ENCODE measurements around the gene F2R. TPM values are rescaled to one million over a fixed set of nuclear protein-coding genes. Genes with fewer than 3 reads are reported as not detected.

F2R gene
- total RNA-seq, 1 experiment from 2014 or later, result 16.9 TPM

DNA sequence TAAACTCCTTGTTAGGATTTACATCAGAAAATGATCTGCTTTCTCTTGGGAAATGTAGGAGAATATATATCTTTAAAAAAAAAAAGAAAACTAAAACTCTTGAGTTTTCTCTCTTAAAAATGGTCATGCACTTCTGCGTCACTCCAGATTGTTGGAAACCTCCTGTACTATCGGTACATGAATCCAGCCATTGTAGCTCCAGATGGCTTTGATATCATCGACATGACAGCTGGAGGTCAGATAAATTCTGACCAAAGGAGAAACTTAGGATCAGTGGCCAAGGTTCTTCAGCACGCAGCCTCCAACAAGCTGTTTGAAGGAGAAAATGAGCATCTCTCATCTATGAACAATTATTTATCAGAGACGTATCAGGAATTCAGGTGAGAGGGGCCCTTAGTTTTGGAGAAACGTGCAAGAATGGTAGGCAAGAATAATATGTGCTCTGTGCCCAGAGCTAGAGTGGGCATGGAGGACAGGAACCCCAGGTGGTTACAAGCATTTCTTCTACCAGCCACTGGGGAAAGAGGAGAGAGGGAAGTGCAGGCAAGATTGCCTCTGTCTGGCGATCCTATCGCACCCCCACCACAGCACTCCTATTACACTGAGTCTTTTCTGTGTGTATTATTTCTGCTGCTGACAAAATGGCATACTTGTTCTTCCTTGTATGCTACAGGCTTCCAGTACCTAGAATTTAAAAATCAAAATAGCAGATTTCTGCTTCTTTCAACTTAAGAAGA lies 41.4 kb upstream of the F2R start:
- no peaks in the 10 kb centered on the region for H3K9me3 ChIP-seq (ENCODE audit: low read length)
- no peak overlapping the region for H2AFZ ChIP-seq (ENCODE audit: low read length)
- H4K20me1 ChIP-seq (ENCODE audit: low read length), result no peaks in the 10 kb centered on the region
- H3K36me3 ChIP-seq (ENCODE audit: low read depth, low read length), result no peaks in the 10 kb centered on the region
- 0 out of 2 replicates have a peak, but pooled peaks cover 5% of the 10 kb centered on the region for H3K4me1 ChIP-seq (ENCODE audit: insufficient read depth, low read length)
- no peak overlapping the region for H3K9ac ChIP-seq (ENCODE audit: low read length)
- CTCF ChIA-PET, result no interaction called here
- no peaks in the 10 kb centered on the region for H3K9me2 ChIP-seq (replicated peaks; ENCODE audit: low read length)
- no peaks in the 10 kb centered on the region for H3K27me3 ChIP-seq (ENCODE audit: low read length)
- POLR2A ChIA-PET (ENCODE audit: unreplicated experiment), result interaction anchor here (0.6 kb wide), 1 partner anchor 80 kb away, joined by 5 read pairs; no protein-coding TSS in a partner anchor
- TF ChIP-seq EZH2phosphoT487 (IDR thresholded peaks at IDR 0.05; ENCODE audit: borderline replicate concordance, low read length), result no peak
- TF ChIP-seq, protein P1, sequence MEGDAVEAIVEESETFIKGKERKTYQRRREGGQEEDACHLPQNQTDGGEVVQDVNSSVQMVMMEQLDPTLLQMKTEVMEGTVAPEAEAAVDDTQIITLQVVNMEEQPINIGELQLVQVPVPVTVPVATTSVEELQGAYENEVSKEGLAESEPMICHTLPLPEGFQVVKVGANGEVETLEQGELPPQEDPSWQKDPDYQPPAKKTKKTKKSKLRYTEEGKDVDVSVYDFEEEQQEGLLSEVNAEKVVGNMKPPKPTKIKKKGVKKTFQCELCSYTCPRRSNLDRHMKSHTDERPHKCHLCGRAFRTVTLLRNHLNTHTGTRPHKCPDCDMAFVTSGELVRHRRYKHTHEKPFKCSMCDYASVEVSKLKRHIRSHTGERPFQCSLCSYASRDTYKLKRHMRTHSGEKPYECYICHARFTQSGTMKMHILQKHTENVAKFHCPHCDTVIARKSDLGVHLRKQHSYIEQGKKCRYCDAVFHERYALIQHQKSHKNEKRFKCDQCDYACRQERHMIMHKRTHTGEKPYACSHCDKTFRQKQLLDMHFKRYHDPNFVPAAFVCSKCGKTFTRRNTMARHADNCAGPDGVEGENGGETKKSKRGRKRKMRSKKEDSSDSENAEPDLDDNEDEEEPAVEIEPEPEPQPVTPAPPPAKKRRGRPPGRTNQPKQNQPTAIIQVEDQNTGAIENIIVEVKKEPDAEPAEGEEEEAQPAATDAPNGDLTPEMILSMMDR (conservative IDR thresholded peaks at IDR 0.05; ENCODE audit: low read depth, low read length), result no peak
- H3K79me2 ChIP-seq (ENCODE audit: low read length), result no peaks in the 10 kb centered on the region
- H3K4me2 ChIP-seq (ENCODE audit: low read length), result no peak overlapping the region
- H3F3A ChIP-seq (ENCODE audit: low read length, unreplicated experiment), result no peaks in the 10 kb centered on the region
- DNase-seq (no peak), ATAC-seq (no peak)
- H3K4me3 ChIP-seq (ENCODE audit: low read length), result no peak overlapping the region
- no peak overlapping the region for H3K27ac ChIP-seq (ENCODE audit: low read length)
- intact Hi-C loops (cut with micrococcal nuclease), result no loop called here
- no TSS peak for BruUV-seq (replicated peaks)

DNA sequence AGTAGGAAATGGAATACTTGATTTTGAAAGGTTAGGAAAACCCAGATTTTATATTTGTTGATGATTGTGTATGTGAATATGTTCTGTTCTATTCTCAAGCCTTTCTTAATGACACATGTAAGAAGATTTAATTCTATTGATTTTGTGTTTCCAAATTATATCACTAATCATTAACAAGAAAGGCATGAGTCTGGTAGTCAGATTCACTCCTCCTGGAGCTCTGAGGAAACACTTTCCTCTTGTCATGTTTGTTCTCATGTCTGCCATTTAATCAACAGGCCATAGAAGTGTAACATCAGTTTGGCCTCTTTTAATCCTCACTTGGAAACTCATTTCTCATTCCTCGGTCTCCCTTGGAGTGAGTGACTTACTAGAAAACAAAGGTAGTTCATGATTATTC lies 40.6 kb upstream of the F2R start:
- CTCF ChIA-PET, result no interaction called here
- no peaks in the 10 kb centered on the region for H3F3A ChIP-seq (ENCODE audit: low read length, unreplicated experiment)
- no peaks in the 10 kb centered on the region for H3K79me2 ChIP-seq (ENCODE audit: low read length)
- H3K4me3 ChIP-seq (ENCODE audit: low read length), result no peak overlapping the region
- ATAC-seq (no peak), DNase-seq (no peak)
- H3K36me3 ChIP-seq (ENCODE audit: low read depth, low read length), result no peaks in the 10 kb centered on the region
- no TSS peak for BruUV-seq (replicated peaks)
- no peak overlapping the region for H2AFZ ChIP-seq (ENCODE audit: low read length)
- POLR2A ChIA-PET (ENCODE audit: unreplicated experiment), result no interaction called here
- H3K9ac ChIP-seq (ENCODE audit: low read length), result no peak overlapping the region
- 0 out of 2 replicates have a peak, but pooled peaks cover 5% of the 10 kb centered on the region for H3K4me1 ChIP-seq (ENCODE audit: insufficient read depth, low read length)
- no peaks in the 10 kb centered on the region for H4K20me1 ChIP-seq (ENCODE audit: low read length)
- H3K27me3 ChIP-seq (ENCODE audit: low read length), result no peaks in the 10 kb centered on the region
- H3K27ac ChIP-seq (ENCODE audit: low read length), result no peak overlapping the region
- intact Hi-C loops (cut with micrococcal nuclease), result no loop called here
- H3K9me2 ChIP-seq (replicated peaks; ENCODE audit: low read length), result no peaks in the 10 kb centered on the region
- H3K9me3 ChIP-seq (ENCODE audit: low read length), result no peaks in the 10 kb centered on the region
- no peak for TF ChIP-seq EZH2 (IDR thresholded peaks at IDR 0.05; ENCODE audit: low read length, unreplicated experiment)
- TF ChIP-seq, protein P1 (conservative IDR thresholded peaks at IDR 0.05; ENCODE audit: low read depth, low read length), result no peak
- no peak for TF ChIP-seq EZH2phosphoT487 (IDR thresholded peaks at IDR 0.05; ENCODE audit: borderline replicate concordance, low read length)
- no peak overlapping the region for H3K4me2 ChIP-seq (ENCODE audit: low read length)

DNA sequence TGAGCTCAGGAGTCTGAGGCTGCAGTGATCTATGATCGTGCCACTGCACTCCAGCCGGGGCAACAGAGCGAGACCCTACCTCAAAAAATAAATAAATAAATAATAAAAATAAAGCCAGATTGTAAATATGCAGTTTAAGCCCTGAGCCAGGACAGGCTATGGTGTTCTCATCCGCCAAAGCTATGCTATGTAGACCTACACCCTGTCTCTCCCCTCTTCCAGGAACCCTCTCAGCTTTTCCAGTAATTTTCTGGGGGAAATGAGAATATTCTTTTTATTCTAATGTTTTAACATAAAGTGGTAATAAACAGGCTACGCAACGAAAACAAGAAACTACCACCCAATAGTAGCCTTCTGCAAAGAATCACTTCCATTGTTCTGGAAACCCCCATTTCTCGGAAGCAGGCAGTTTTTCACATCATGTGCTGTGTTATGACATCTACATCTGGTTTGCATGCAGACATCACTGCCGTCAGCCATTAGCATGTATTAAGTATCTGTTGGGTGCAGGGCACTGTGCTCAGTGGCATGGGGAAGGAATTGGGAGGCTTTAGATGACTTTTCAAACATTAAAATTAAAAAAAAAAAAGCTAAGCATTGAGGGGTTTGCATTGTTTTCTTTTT lies 38.0 kb upstream of the F2R start:
- BruUV-seq (replicated peaks), result no TSS peak
- intact Hi-C loops (cut with micrococcal nuclease), result no loop called here
- Histone ChIP-seq H3K4me1 (ENCODE audit: insufficient read depth, low read length) (no peaks in the 10 kb centered on the region), H3K4me2 (ENCODE audit: low read length) (no peak overlapping the region), H3K27ac (ENCODE audit: low read length) (no peak overlapping the region), H3K27me3 (ENCODE audit: low read length) (no peaks in the 10 kb centered on the region), H3K9ac (ENCODE audit: low read length) (no peak overlapping the region), H3K4me3 (ENCODE audit: low read length) (no peak overlapping the region), H3K79me2 (ENCODE audit: low read length) (no peaks in the 10 kb centered on the region), H3K9me2 (replicated peaks; ENCODE audit: low read length) (no peaks in the 10 kb centered on the region), H3K36me3 (ENCODE audit: low read depth, low read length) (no peaks in the 10 kb centered on the region), H4K20me1 (ENCODE audit: low read length) (no peaks in the 10 kb centered on the region), H3K9me3 (ENCODE audit: low read length) (no peaks in the 10 kb centered on the region), H2AFZ (ENCODE audit: low read length) (no peak overlapping the region), H3F3A (ENCODE audit: low read length, unreplicated experiment) (no peaks in the 10 kb centered on the region)
- ATAC-seq, result no peak
- CTCF ChIA-PET, result no interaction called here
- TF ChIP-seq, protein P1 (conservative IDR thresholded peaks at IDR 0.05; ENCODE audit: low read depth, low read length), result no peak
- TF ChIP-seq EZH2 (IDR thresholded peaks at IDR 0.05; ENCODE audit: low read length, unreplicated experiment) (no peak), EZH2phosphoT487 (IDR thresholded peaks at IDR 0.05; ENCODE audit: borderline replicate concordance, low read length) (no peak)
- POLR2A ChIA-PET (ENCODE audit: unreplicated experiment), result no interaction called here
- no peak for DNase-seq

All from PC-3 (cell line).